ENCODE data around the gene C11orf71.

Gene C11orf71

GRCh38 chr11:114400216-114400914 is at the start of gene C11orf71, which contains the start of gene RBM7:
C11orf71 (minus strand) TSS chr11:114400511; CDS start chr11:114400331, 180 bp downstream.
RBM7 (plus strand) TSS chr11:114400666; CDS start chr11:114400672, 6 bp downstream.
- peak; percentile 99 for DNase-seq

- DNase-seq, result no peak
These were observed 49.5 kb upstream of the C11orf71 start for GRCh38 chr11:114449845-114450244.

- DNase-seq, result no peak
These were observed 48.6 kb upstream of the C11orf71 start for GRCh38 chr11:114448749-114449482.

- DNase-seq, result no peak
These were observed 47.6 kb upstream of the C11orf71 start for GRCh38 chr11:114447892-114448291.

GRCh38 chr11:114447444-114447843 is 47.1 kb upstream of the C11orf71 start:
- DNase-seq, result no peak

GRCh38 chr11:114442536-114442935 is 42.2 kb upstream of the C11orf71 start:
- DNase-seq, result no peak

GRCh38 chr11:114441921-114442320 is 41.6 kb upstream of the C11orf71 start:
- no peak for DNase-seq

- DNase-seq, result peak; percentile 17
These were observed 40.9 kb upstream of the C11orf71 start for GRCh38 chr11:114440971-114441763.

- DNase-seq, result peak; percentile 33
These were observed 40.0 kb upstream of the C11orf71 start for GRCh38 chr11:114440121-114440860.

- DNase-seq, result peak; percentile 99
These were observed 39.2 kb upstream of the C11orf71 start, which contains the start of gene REXO2 for GRCh38 chr11:114439229-114440120. REXO2 (plus strand) TSS chr11:114439467; CDS start chr11:114439529, 62 bp downstream.

- DNase-seq, result no peak
These were observed 38.0 kb upstream of the C11orf71 start for GRCh38 chr11:114438303-114438702.

GRCh38 chr11:114433376-114433775 is 33.1 kb upstream of the C11orf71 start:
- DNase-seq, result no peak

GRCh38 chr11:114432893-114433292 is 32.6 kb upstream of the C11orf71 start:
- DNase-seq, result no peak

- DNase-seq, result no peak
These were observed 30.0 kb upstream of the C11orf71 start for GRCh38 chr11:114430290-114430689.

- DNase-seq, result no peak
These were observed 26.0 kb upstream of the C11orf71 start for GRCh38 chr11:114426280-114426679.

- no peak for DNase-seq
These were observed 16.2 kb upstream of the C11orf71 start for GRCh38 chr11:114416441-114416961.

GRCh38 chr11:114413958-114414357 is 13.6 kb upstream of the C11orf71 start:
- no peak for DNase-seq

GRCh38 chr11:114412946-114413345 is 12.6 kb upstream of the C11orf71 start:
- no peak for DNase-seq

- DNase-seq, result no peak
These were observed 1.0 kb upstream of the C11orf71 start for GRCh38 chr11:114401311-114401710.

- DNase-seq, result no peak
These were observed 558 bp upstream of the C11orf71 start for GRCh38 chr11:114400915-114401223.

- DNase-seq, result peak; percentile 62
These were observed 658 bp downstream of the C11orf71 start for GRCh38 chr11:114399490-114400215.
